HG03521 (cell line): ENCODE data around the gene FOXP1.
"Not testable (repeated sequence)": the region's sequence is repeated elsewhere in the genome, so short reads cannot be mapped to it uniquely, and the experiment has no call there.

Experiments used
- ATAC-seq: cut with Tn5 transposase; IDR thresholded peaks from one replicate; pipeline ENCODE4 v1.9.1; 2021; ENCODE audit warnings: mild to moderate bottlenecking, moderate library complexity; ENCODE audit not compliant: unreplicated experiment

FOXP1 gene

GRCh38 chr3:71454512-71455403 is 128.8 kb downstream of the FOXP1 start:
- ATAC-seq = no peak

DNA sequence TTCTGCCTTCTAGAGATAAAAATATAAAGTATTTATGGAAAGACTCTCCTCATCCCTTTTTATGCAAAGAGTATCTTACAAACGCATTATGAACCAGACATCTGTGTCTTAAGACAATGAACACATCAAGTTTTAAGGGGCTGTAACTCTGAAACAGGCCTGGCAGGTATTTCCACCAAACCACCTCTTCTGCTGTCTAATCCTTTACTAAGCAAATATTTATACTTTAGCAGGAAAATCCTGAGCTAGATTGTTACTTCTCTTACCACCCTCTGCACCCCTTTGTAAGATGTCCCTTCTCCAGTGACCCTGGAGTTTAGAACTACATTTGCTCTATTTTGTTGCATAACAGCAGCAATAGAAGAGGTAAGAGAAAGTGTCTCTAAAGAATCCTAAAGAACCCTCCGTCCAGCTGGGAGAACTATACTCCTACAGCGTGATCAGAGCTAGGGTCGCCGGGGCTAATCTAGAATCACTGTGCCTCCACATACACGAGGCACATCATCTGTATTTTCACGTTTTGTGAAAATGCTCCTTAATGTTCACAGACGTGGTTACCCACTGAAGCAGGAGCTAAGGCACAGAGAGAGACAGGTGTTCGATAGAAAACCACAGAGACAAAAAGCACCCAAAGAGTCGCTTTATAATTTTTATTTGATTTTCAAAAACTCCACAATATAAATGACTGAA is 129.6 kb downstream of the FOXP1 start:
- ATAC-seq = no peak

DNA sequence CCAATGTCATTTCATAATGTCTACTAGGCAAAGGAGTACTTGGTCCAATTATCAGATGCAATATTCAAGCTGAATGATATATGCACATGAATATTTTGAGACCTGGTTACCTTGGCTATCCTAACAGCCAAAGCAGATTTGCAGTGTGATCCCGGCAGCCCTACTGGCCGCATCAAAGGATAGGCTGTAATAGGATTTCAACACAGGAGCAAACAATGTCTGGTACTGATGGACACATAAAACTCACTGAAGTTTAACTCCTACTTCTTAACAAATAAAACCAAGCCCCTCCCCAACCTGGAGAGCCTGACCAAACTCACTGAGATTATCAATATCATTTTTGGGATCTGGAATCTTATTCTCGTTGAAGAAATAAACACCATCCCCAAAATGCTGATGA is 130.2 kb downstream of the FOXP1 start:
- ATAC-seq = no peak

DNA sequence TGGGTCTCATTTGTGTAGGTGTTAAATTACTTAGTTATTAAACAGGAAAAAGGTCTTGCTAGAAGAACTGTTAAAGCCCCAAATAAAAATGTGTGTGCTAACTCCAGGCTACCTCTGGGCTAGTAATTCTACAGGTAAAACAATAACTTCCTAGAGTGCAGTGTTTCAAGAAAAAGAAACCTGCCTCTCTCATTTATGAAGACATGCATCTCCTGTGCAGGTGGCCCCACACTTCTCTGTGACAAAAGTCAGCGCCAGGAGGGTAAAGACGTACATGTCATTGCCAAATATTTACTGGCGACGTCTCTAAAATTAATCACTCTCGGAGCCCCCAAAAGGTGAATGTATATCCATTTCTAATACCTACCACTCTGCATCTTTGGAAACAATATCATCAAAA is 131.7 kb downstream of the FOXP1 start:
- ATAC-seq = no peak

DNA sequence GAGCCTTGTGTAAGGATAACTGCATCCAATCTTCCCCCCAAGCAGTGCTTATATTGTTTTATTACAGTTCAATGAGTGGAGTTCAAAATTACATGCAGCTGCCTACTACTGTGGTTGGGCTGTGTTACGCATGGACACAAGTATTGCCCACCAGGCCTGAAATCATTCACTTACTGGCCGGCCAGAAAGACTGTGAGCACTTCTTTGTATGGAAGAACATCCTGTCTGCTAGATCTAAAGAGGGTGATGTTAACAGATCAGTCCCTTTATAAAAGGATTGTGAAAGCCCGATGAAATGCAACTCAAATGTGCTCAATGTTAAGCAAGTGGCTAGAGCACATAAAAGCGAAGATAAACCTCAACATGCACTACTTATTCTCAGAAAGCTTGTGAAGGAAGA is 132.5 kb downstream of the FOXP1 start:
- ATAC-seq = no peak

- ATAC-seq = no peak
Observed at GRCh38 chr3:71450162-71450561, 133.4 kb downstream of the FOXP1 start.

DNA sequence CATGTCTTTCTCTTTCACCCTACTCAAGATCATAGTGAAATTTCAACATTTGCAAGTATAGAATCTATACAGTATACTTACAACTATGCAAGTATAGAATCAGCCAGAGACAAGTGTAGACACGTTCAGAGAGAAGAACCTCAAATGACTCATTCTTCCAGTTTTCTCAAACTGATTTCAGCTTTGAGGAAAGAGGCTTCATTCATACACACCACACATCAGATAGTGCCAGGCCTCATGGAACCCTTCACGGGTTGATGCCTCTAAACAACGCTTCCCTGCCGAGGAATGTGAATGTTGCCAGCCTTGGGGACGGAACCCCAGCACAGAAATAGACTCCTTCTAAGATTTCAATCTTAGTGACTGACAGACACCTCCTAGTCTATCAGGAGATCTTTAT is 135.7 kb downstream of the FOXP1 start:
- no peak for ATAC-seq

- ATAC-seq = no peak
Observed at GRCh38 chr3:71447197-71447596, 136.3 kb downstream of the FOXP1 start.

- no peak for ATAC-seq
Observed at GRCh38 chr3:71446734-71447133, 136.8 kb downstream of the FOXP1 start.

GRCh38 chr3:71446260-71446659 is 137.3 kb downstream of the FOXP1 start:
- no peak for ATAC-seq

DNA sequence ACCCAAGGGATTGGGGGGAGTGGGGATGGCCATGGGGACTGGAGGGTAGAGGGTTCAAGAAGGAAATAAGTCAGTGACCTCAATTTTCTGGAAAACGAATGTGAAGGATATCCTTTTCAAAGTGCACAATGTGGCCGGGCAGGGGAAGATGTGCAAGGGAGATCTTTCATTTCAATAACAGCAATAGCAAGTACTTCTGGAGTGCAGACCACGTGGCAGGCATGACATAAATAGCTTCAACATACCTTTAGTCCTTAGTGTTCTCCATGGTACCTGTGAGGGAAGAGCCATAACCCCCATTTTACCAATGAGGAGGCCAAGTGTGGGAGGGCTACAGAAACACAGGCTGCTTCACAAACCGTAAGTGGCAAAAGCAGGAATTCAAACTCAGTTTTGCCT is 138.7 kb downstream of the FOXP1 start:
- no peak for ATAC-seq

GRCh38 chr3:71444028-71444860 is 139.3 kb downstream of the FOXP1 start:
- ATAC-seq = peak; percentile 88

DNA sequence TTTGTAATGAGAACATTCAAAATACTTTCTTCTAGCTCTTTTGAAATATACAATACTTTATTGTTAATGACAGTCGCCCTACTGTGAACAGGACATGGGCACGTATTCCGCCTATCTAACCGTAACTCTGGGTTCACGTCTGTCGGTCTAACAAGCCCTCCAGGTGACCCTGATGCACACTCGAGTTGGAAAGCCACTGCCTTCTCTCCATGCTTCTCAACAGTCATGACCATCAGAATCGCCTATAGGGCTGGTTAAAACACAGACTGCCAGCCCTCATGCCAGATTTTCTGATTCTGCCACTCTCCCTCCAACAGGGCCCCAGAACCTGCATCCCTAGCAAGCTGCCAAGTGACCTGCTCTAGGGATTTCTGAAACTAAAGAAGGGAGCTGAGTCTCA is 140.2 kb downstream of the FOXP1 start:
- no peak for ATAC-seq

DNA sequence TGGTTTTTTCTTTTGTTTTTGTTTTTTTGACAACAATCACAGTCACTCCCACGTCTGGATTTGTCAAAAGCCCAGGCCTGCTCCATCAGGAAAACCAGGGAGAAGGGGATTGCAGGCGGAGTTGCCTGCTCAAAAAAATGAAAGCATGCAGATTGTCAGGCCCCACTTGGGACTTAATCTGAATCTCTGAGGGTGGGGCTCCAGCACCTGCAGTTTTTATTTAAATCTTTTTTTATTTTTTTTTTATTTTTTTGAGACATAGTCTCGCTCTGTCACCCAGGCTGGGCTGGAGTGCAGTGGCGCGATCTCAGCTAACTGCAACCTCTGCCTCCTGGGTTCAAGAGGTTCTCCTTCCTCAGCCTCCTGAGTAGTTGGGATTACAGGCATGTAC is 140.9 kb downstream of the FOXP1 start:
- no peak for ATAC-seq

DNA sequence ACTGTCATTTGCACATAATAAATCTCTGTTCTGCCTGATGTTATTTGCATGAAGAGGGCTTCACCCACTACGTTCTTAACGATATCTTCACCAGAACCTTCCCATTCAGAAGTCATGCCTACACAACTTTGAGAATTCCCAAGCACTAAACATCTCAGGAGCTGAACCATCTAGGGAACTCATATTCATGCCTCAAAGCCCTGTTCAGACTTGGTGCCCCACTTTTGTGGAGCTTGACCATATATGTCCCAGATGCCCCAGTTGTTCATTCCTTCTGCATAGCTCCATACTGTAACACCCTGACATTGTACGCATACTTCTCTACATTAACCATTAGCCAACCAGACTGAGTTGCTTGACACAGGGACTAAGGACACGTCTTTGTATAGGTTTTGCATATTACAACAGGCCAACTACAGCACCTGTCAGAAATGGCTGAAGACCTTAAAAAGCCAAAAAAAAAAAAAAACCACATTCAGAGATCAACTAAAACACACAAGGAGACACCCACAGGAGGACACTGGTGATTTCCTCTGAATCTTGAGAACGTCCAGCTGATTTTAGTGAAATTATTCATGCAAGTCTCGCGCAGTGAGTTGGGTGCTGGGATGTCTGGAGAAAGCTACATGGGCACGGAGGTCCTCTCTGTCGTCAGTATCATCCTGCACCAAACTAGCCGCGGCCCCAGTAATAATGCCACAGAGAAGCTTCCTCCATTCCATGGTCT is 141.4 kb downstream of the FOXP1 start:
- ATAC-seq = no peak

- ATAC-seq = no peak
Observed at GRCh38 chr3:71441217-71441924, 142.2 kb downstream of the FOXP1 start.

DNA sequence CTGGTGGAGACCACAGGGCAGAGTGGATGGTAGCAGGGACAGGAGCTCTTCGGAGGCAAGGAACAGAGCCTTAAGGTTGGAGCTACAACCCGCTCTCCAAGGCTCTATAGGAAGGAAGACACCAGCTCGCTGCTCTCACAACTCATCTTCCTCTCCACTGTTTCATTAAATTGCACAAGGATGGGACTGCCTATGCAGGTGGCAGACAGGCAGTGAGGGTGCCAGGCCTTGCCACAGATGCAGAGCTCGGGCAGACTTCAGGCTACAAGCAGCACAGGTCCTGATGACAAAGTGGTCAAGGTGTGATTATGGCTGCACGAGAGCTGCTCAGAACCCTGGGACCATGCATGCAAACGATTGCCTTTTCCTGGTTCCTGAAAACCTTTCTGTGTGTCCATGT is 144.6 kb downstream of the FOXP1 start:
- no peak for ATAC-seq

- no peak for ATAC-seq
Observed at GRCh38 chr3:71438071-71438685, 145.3 kb downstream of the FOXP1 start.

DNA sequence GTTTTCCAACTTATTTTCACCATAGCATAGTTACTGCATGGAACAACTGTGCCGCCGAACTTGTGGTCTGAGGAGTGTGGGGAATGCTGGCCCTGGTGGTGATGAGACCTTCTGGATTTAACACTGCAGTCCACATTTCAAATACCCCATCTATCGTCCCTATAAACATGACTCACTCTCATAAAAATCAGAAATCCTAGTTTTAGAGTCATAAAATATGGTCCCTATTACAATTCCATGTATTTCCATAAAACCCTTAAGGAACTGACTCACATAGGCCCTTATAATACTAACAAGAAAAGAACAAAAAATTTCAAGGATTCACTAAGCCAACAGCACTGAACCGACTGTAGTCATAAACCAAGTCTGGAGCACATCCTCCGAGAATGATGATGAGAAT is 147.2 kb downstream of the FOXP1 start:
- ATAC-seq = no peak

DNA sequence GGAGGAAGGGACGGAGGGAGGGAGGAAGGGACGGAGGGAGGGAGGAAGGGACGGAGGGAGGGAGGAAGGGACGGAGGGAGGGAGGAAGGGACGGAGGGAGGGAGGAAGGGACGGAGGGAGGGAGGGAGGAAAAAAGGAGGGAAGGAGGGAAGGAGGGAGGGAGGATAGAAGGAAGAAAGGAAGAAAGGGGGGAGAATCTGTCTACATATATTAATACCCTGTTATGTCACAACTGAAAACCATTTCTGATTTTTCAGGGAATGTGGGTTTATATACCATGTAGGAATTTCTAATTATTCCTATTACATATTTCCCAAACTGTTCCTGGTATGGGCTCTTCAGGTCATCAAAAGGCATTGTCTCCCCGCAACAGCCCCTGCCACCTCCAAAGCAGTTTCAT is 147.7 kb downstream of the FOXP1 start:
- not testable (repeated sequence) for ATAC-seq
